H9 (cell line): ENCODE data around the gene BCKDHB. TPM values are rescaled to one million over a fixed set of nuclear protein-coding genes. Genes with fewer than 3 reads are reported as not detected.
A peak's percentile ranks its signal among the peaks of the same experiment; 100 is the strongest.

ENCODE experiments used
- DNase-seq: peaks from one replicate; pipeline ENCODE4 v3.0.0-alpha.2; 2017
- H2AFZ ChIP-seq: one replicate; pipeline ENCODE4 v1.6.1; 2013; ENCODE audit warnings: mild to moderate bottlenecking, low read length, control low read depth, moderate library complexity
- H2AK5ac ChIP-seq: 2 replicates; pipeline ENCODE4 v1.6.1; 2013; ENCODE audit warnings: low read length, control low read depth, mixed read lengths; ENCODE audit not compliant: insufficient read length
- H2BK120ac ChIP-seq: one replicate; pipeline ENCODE4 v1.6.1; 2013; ENCODE audit warnings: low read depth, mild to moderate bottlenecking, low read length, control low read depth, inconsistent platforms; ENCODE audit not compliant: poor library complexity, severe bottlenecking
- H2BK12ac ChIP-seq: 2 replicates; pipeline ENCODE4 v1.6.1; 2013; ENCODE audit warnings: low read length, control low read depth, mixed read lengths, low read depth; ENCODE audit not compliant: insufficient read length
- H2BK15ac ChIP-seq: 2 replicates; pipeline ENCODE4 v1.6.1; 2013; ENCODE audit warnings: low read depth, low read length, control low read depth
- H2BK20ac ChIP-seq: one replicate; pipeline ENCODE4 v1.6.1; 2013; ENCODE audit warnings: low read depth, mild to moderate bottlenecking, low read length, control low read depth, inconsistent platforms; ENCODE audit not compliant: poor library complexity, severe bottlenecking
- H2BK5ac ChIP-seq: 2 replicates; pipeline ENCODE4 v1.6.1; 2013; ENCODE audit warnings: low read length, control low read depth, mixed read lengths; ENCODE audit not compliant: insufficient read length
- H3K14ac ChIP-seq: 2 replicates; pipeline ENCODE4 v1.6.1; 2013; ENCODE audit warnings: low read length, control low read depth; ENCODE audit not compliant: insufficient read depth
- H3K18ac ChIP-seq: 2 replicates; pipeline ENCODE4 v1.6.1; 2013; ENCODE audit warnings: low read depth, mild to moderate bottlenecking, mixed read lengths, low read length, control low read depth; ENCODE audit not compliant: insufficient read length
- H3K23ac ChIP-seq: 2 replicates; pipeline ENCODE4 v1.6.1; 2013; ENCODE audit warnings: low read length, control low read depth, mixed read lengths, low read depth; ENCODE audit not compliant: insufficient read length
- H3K23me2 ChIP-seq: 2 replicates; pipeline ENCODE4 v1.6.1; 2013; ENCODE audit warnings: low read depth, mild to moderate bottlenecking, mixed read lengths, low read length, control low read depth; ENCODE audit not compliant: insufficient read length, poor library complexity, severe bottlenecking
- H3K27ac ChIP-seq: 2 replicates; pipeline ENCODE4 v1.5.1; 2013; ENCODE audit warnings: low read length, control low read depth, mixed read lengths, low read depth; ENCODE audit not compliant: insufficient read length
- H3K27me3 ChIP-seq: 2 replicates; pipeline ENCODE4 v1.6.1; 2013; ENCODE audit warnings: low read length, control low read depth, inconsistent platforms; ENCODE audit not compliant: insufficient read depth
- H3K4ac ChIP-seq: 2 replicates; pipeline ENCODE4 v1.6.1; 2013; ENCODE audit warnings: low read depth, mild to moderate bottlenecking, control low read depth, inconsistent platforms, low read length, moderate library complexity
- H3K4me1 ChIP-seq: 2 replicates; pipeline ENCODE4 v1.6.1; 2013; ENCODE audit warnings: low read length, control low read depth, inconsistent platforms; ENCODE audit not compliant: insufficient read depth
- H3K4me2 ChIP-seq: 2 replicates; pipeline ENCODE4 v1.6.1; 2013; ENCODE audit warnings: low read length, control low read depth, mixed read lengths; ENCODE audit not compliant: insufficient read length, insufficient read depth
- H3K56ac ChIP-seq: 2 replicates; pipeline ENCODE4 v1.6.1; 2013; ENCODE audit warnings: low read depth, mild to moderate bottlenecking, mixed read lengths, low read length, control low read depth; ENCODE audit not compliant: insufficient read length
- H3K79me1 ChIP-seq: 2 replicates; pipeline ENCODE4 v1.6.1; 2013; ENCODE audit warnings: low read depth, mild to moderate bottlenecking, moderate library complexity, low read length, control low read depth, inconsistent platforms; ENCODE audit not compliant: insufficient read depth, poor library complexity, severe bottlenecking
- H3K79me2 ChIP-seq: 2 replicates; pipeline ENCODE4 v1.6.1; 2013; ENCODE audit warnings: low read length, control low read depth, inconsistent platforms; ENCODE audit not compliant: insufficient read depth
- H3K9ac ChIP-seq: 2 replicates; pipeline ENCODE4 v1.6.1; 2013; ENCODE audit warnings: low read length, control low read depth, mixed read lengths; ENCODE audit not compliant: insufficient read length; ENCODE audit errors: extremely low read depth
- H3K9me3 ChIP-seq: one replicate; pipeline ENCODE4 v1.6.1; 2013; ENCODE audit warnings: low read depth, low read length, inconsistent platforms; ENCODE audit not compliant: control insufficient read depth
- H3T11ph ChIP-seq: one replicate; pipeline ENCODE4 v1.6.1; 2013; ENCODE audit warnings: mild to moderate bottlenecking, low read length, control low read depth, inconsistent platforms
- H4K20me1 ChIP-seq: one replicate; pipeline ENCODE4 v1.6.1; 2013; ENCODE audit not compliant: control insufficient read depth, insufficient read length, insufficient read depth
- H4K5ac ChIP-seq: 2 replicates; pipeline ENCODE4 v1.6.1; 2013; ENCODE audit warnings: low read depth, mild to moderate bottlenecking, mixed read lengths, low read length, control low read depth; ENCODE audit not compliant: insufficient read length
- H4K8ac ChIP-seq: replicated peaks from 2 replicates; pipeline ENCODE4 v1.6.1; 2013; ENCODE audit warnings: low read length, control low read depth, mixed read lengths, low read depth; ENCODE audit not compliant: insufficient read length
- H4K91ac ChIP-seq: 2 replicates; pipeline ENCODE4 v1.6.1; 2013; ENCODE audit warnings: low read depth, mild to moderate bottlenecking, moderate library complexity, mixed read lengths, low read length, control low read depth; ENCODE audit not compliant: insufficient read length
- H3K27ac Mint-ChIP-seq, 3 experiments: 2 replicates in 2 of 3; 3 replicates in 1 of 3; pipeline ENCODE4 v1.8.0; 2020 to 2021; ENCODE audit warnings: mixed read lengths in 3 of 3, mild to moderate bottlenecking in 1 of 3, moderate library complexity in 1 of 3
- H3K27me3 Mint-ChIP-seq: 2 replicates; pipeline ENCODE4 v1.8.0; 2021; ENCODE audit warnings: low read depth, mild to moderate bottlenecking, moderate library complexity, mixed read lengths
- H3K36me3 Mint-ChIP-seq, 3 experiments: 2 replicates in 2 of 3; 3 replicates in 1 of 3; pipeline ENCODE4 v1.8.0; 2020 to 2021; ENCODE audit warnings: low read depth in 3 of 3, mixed read lengths in 3 of 3; ENCODE audit not compliant: insufficient read depth in 1 of 3
- H3K4me1 Mint-ChIP-seq, 2 experiments: 2 replicates each; pipeline ENCODE4 v1.8.0; 2020; ENCODE audit warnings: mixed read lengths in 2 of 2
- H3K4me3 Mint-ChIP-seq, 2 experiments: 2 replicates in 1 of 2; 3 replicates in 1 of 2; pipeline ENCODE4 v1.8.0; 2020 to 2021; ENCODE audit warnings: mild to moderate bottlenecking in 2 of 2, mixed read lengths in 2 of 2, moderate library complexity in 1 of 2
- H3K9me3 Mint-ChIP-seq, 2 experiments: 2 replicates in 1 of 2; 3 replicates in 1 of 2; pipeline ENCODE4 v1.8.0; 2020; ENCODE audit warnings: mild to moderate bottlenecking in 2 of 2, mixed read lengths in 2 of 2, moderate library complexity in 1 of 2
- CTCF ChIP-seq: fragments of 200-600 bp; sonication (generic); conservative IDR thresholded peaks from 3 replicates; pipeline ENCODE4 v1.8.0; 2021; ENCODE audit warnings: antibody characterized with exemption, mild to moderate bottlenecking
- WGBS: extraction: QIAGEN DNeasy Blood & Tissue Kit; methylation state at CpG from one replicate; pipeline ENCODE4 v1.1.7; 2013; ENCODE audit warnings: missing lambda C conversion rate, low lambda C conversion rate, mixed read lengths; ENCODE audit not compliant: insufficient read length; ENCODE audit errors: extremely low coverage; 5-methylcytosine and 5-hydroxymethylcytosine counted together
- total RNA-seq: library from RNA; stranded (reverse); gene quantifications from 2 replicates; pipeline ENCODE4 v1.2.1, GENCODE V29; 2021

Gene BCKDHB
- total RNA-seq, 1 experiment from 2014 or later: 26.6 TPM

GRCh38 chr6:80223743-80224212 is 117.3 kb downstream of the BCKDHB start:
- Mint-ChIP-seq H3K36me3 (peaks cover 2 to 13% (median 9%) of the 10 kb centered on the region in 3 experiments; a peak in 5 of 7 replicates), H3K4me1 (peaks cover 13 to 14% of the 10 kb centered on the region in 2 experiments), H3K27ac (peak overlapping the region in 1 of 3 experiments; percentile 55; a peak in 5 of 7 replicates), H3K4me3 (no peak overlapping the region), H3K9me3 (no peaks in the 10 kb centered on the region; a peak in 1 of 5 replicates), H3K27me3 (no peaks in the 10 kb centered on the region)
- H3K79me2 ChIP-seq: no peaks in the 10 kb centered on the region
- no peaks in the 10 kb centered on the region for H3K79me1 ChIP-seq
- no peak overlapping the region for H2BK20ac ChIP-seq
- DNase-seq: no peak
- H3K14ac ChIP-seq: no peak overlapping the region
- no peak overlapping the region for H3T11ph ChIP-seq
- no peak overlapping the region for H2AFZ ChIP-seq
- H3K9me3 ChIP-seq: no peaks in the 10 kb centered on the region
- H4K5ac ChIP-seq: no peak overlapping the region
- no peak overlapping the region for H3K27ac ChIP-seq
- no peak overlapping the region for H2BK12ac ChIP-seq
- H3K23me2 ChIP-seq: no peaks in the 10 kb centered on the region
- peaks cover 3% of the 10 kb centered on the region; the same call in 1 of the 2 replicates for H3K4me1 ChIP-seq
- H3K9ac ChIP-seq: no peak overlapping the region
- H3K18ac ChIP-seq: no peak overlapping the region
- no peak overlapping the region for H4K91ac ChIP-seq
- no peak overlapping the region for H3K56ac ChIP-seq
- H4K20me1 ChIP-seq: no peaks in the 10 kb centered on the region
- no peaks in the 10 kb centered on the region for H3K27me3 ChIP-seq
- H4K8ac ChIP-seq: no peak overlapping the region
- no peak overlapping the region for H2BK120ac ChIP-seq
- no peak overlapping the region for H3K4ac ChIP-seq
- H2BK5ac ChIP-seq: no peak overlapping the region
- WGBS: no CpG with 5 or more reads among the region's 3 CpGs
- no peak overlapping the region for H2AK5ac ChIP-seq
- no peak overlapping the region for H3K23ac ChIP-seq
- TF ChIP-seq CTCF: no peak
- no peak overlapping the region for H2BK15ac ChIP-seq
- H3K4me2 ChIP-seq: no peak overlapping the region
